ENCODE data around the gene RAB9A. TPM values are rescaled to one million over a fixed set of nuclear protein-coding genes. Genes with fewer than 3 reads are reported as not detected.

Gene RAB9A
- total RNA-seq, 1 experiment from 2014 or later = 15.3 TPM

DNA sequence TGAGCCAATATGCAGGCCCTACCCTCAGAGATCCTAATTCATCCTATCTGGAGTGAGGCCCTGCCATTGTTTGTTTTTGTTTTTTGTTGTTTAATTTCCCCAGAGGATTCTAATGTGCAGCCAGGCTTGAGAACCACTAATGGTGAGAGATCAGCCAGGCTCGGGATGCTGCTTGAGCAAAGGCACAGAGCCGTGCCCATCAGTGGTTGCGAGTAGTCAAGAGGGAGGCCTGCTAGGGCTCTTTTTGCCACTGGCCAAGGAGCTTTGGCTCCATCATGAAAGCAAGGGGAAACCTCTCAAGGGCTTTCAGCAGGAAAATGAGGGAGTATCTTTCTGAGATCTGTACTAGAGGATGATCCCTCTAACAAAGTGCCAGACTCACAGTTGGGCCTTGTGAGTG lies 33.3 kb upstream of the RAB9A start:
- in situ Hi-C loops (cut with HindIII; ENCODE audit: low pct_unique_long_range_greater_than_20kb, low sequenced_read_pairs) (no loop called here), intact Hi-C loops (cut with micrococcal nuclease; ENCODE audit: unreplicated experiment) (loop anchor here (5.0 kb wide), 2 partner anchors 92 to 377 kb away; no protein-coding TSS in a partner anchor)
- no TSS peak for BruUV-seq (replicated peaks)

DNA sequence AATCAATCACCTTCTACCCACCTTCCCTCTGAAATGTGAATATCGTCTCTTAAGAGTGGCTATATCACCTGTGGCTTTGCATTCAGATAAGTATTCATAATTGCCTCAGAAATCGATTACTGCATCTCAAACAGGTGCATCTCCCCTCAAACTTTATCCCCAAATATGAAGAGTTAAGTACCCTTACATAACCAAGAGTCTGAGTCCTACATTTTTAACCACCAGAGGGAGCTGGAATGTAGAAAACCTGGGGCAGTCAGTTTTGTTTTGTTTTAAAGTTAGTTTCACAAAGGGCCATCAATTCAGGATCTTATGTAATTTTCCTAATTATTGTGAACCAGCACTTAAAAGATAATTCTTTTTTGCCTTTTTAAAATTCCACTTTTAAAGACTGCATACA lies 30.3 kb upstream of the RAB9A start:
- no peaks in the 10 kb centered on the region for H3K27me3 ChIP-seq (ENCODE audit: control insufficient read depth, insufficient read depth, low read length)
- no peaks in the 10 kb centered on the region for H3K9me3 ChIP-seq (ENCODE audit: control insufficient read depth, insufficient read depth, low read depth, low read length)
- TF ChIP-seq SIN3A (IDR thresholded peaks at IDR 0.05; ENCODE audit: borderline replicate concordance, insufficient read depth, low read depth, low read length) (no peak), POLR2AphosphoS5 (IDR thresholded peaks at IDR 0.05; ENCODE audit: low read depth, low read length) (no peak), TCF7L2 (IDR thresholded peaks at IDR 0.05; ENCODE audit: low read depth, low read length) (no peak)
- TF ChIP-seq, protein P1, sequence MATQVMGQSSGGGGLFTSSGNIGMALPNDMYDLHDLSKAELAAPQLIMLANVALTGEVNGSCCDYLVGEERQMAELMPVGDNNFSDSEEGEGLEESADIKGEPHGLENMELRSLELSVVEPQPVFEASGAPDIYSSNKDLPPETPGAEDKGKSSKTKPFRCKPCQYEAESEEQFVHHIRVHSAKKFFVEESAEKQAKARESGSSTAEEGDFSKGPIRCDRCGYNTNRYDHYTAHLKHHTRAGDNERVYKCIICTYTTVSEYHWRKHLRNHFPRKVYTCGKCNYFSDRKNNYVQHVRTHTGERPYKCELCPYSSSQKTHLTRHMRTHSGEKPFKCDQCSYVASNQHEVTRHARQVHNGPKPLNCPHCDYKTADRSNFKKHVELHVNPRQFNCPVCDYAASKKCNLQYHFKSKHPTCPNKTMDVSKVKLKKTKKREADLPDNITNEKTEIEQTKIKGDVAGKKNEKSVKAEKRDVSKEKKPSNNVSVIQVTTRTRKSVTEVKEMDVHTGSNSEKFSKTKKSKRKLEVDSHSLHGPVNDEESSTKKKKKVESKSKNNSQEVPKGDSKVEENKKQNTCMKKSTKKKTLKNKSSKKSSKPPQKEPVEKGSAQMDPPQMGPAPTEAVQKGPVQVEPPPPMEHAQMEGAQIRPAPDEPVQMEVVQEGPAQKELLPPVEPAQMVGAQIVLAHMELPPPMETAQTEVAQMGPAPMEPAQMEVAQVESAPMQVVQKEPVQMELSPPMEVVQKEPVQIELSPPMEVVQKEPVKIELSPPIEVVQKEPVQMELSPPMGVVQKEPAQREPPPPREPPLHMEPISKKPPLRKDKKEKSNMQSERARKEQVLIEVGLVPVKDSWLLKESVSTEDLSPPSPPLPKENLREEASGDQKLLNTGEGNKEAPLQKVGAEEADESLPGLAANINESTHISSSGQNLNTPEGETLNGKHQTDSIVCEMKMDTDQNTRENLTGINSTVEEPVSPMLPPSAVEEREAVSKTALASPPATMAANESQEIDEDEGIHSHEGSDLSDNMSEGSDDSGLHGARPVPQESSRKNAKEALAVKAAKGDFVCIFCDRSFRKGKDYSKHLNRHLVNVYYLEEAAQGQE (IDR thresholded peaks at IDR 0.05; ENCODE audit: insufficient read depth in 1 of 2, low read depth in 2 of 2, low read length in 1 of 2) = no peak
- TF ChIP-seq, protein P2, sequence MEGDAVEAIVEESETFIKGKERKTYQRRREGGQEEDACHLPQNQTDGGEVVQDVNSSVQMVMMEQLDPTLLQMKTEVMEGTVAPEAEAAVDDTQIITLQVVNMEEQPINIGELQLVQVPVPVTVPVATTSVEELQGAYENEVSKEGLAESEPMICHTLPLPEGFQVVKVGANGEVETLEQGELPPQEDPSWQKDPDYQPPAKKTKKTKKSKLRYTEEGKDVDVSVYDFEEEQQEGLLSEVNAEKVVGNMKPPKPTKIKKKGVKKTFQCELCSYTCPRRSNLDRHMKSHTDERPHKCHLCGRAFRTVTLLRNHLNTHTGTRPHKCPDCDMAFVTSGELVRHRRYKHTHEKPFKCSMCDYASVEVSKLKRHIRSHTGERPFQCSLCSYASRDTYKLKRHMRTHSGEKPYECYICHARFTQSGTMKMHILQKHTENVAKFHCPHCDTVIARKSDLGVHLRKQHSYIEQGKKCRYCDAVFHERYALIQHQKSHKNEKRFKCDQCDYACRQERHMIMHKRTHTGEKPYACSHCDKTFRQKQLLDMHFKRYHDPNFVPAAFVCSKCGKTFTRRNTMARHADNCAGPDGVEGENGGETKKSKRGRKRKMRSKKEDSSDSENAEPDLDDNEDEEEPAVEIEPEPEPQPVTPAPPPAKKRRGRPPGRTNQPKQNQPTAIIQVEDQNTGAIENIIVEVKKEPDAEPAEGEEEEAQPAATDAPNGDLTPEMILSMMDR (IDR thresholded peaks at IDR 0.05) = peak; percentile 60; the same call in 1 of the 2 replicates
- H3K36me3 ChIP-seq (ENCODE audit: control insufficient read depth, insufficient read depth, low read length) = no peaks in the 10 kb centered on the region
- ChIA-PET CTCF (no interaction called here), POLR2A (no interaction called here)
- DNase-seq (ENCODE audit: low read depth, low spot score) = no peak
- H3K4me3 ChIP-seq (ENCODE audit: low read depth in 2 of 2, low read length in 2 of 2) = no peak overlapping the region
- BruUV-seq (replicated peaks) = no TSS peak
- ATAC-seq = no peak
- in situ Hi-C loops (cut with HindIII; ENCODE audit: low pct_unique_long_range_greater_than_20kb, low sequenced_read_pairs) (no loop called here), intact Hi-C loops (cut with micrococcal nuclease; ENCODE audit: unreplicated experiment) (loop anchor here (5.0 kb wide), 2 partner anchors 89 to 374 kb away; no protein-coding TSS in a partner anchor)
- no peak overlapping the region for H3K27ac ChIP-seq (ENCODE audit: low read length)
- H3K4me1 ChIP-seq (ENCODE audit: control insufficient read depth, insufficient read depth, low read length) = no peaks in the 10 kb centered on the region

More for the DNA sequence above, 33.3 kb upstream of the RAB9A start:
- Histone ChIP-seq H3K9me3 (ENCODE audit: control insufficient read depth, insufficient read depth, low read depth, low read length) (no peaks in the 10 kb centered on the region), H3K36me3 (ENCODE audit: control insufficient read depth, insufficient read depth, low read length) (no peaks in the 10 kb centered on the region), H3K27me3 (ENCODE audit: control insufficient read depth, insufficient read depth, low read length) (no peaks in the 10 kb centered on the region), H3K4me1 (ENCODE audit: control insufficient read depth, insufficient read depth, low read length) (no peaks in the 10 kb centered on the region), H3K4me3 (ENCODE audit: low read depth in 2 of 2, low read length in 2 of 2) (no peak overlapping the region), H3K27ac (ENCODE audit: low read length) (no peak overlapping the region)
- ChIA-PET CTCF (no interaction called here), POLR2A (no interaction called here)
- no peak for DNase-seq (ENCODE audit: low read depth, low spot score)
- TF ChIP-seq TCF7L2 (IDR thresholded peaks at IDR 0.05; ENCODE audit: low read depth, low read length) (no peak), POLR2AphosphoS5 (IDR thresholded peaks at IDR 0.05; ENCODE audit: low read depth, low read length) (no peak), SIN3A (IDR thresholded peaks at IDR 0.05; ENCODE audit: borderline replicate concordance, insufficient read depth, low read depth, low read length) (no peak)
- TF ChIP-seq, protein P2 (IDR thresholded peaks at IDR 0.05) = no peak
- TF ChIP-seq, protein P1 (IDR thresholded peaks at IDR 0.05; ENCODE audit: insufficient read depth in 1 of 2, low read depth in 2 of 2, low read length in 1 of 2) = no peak
- no peak for ATAC-seq
